Stimulated activated CD4-positive, alpha-beta T cell treated with anti-CD3 and anti-CD28 coated beads, Interleukin-2, amount 100 ng/mL, for 24 hours (primary cell): Measurements from ENCODE around the gene TLL2.
"Not testable (repeated sequence)": the region's sequence is repeated elsewhere in the genome, so short reads cannot be mapped to it uniquely, and the experiment has no call there.

Experiments used
- DNase-seq, 2 donors: peaks; one replicate each; pipeline ENCODE4 v3.0.0-alpha.2; 2020

The TLL2 gene

DNA sequence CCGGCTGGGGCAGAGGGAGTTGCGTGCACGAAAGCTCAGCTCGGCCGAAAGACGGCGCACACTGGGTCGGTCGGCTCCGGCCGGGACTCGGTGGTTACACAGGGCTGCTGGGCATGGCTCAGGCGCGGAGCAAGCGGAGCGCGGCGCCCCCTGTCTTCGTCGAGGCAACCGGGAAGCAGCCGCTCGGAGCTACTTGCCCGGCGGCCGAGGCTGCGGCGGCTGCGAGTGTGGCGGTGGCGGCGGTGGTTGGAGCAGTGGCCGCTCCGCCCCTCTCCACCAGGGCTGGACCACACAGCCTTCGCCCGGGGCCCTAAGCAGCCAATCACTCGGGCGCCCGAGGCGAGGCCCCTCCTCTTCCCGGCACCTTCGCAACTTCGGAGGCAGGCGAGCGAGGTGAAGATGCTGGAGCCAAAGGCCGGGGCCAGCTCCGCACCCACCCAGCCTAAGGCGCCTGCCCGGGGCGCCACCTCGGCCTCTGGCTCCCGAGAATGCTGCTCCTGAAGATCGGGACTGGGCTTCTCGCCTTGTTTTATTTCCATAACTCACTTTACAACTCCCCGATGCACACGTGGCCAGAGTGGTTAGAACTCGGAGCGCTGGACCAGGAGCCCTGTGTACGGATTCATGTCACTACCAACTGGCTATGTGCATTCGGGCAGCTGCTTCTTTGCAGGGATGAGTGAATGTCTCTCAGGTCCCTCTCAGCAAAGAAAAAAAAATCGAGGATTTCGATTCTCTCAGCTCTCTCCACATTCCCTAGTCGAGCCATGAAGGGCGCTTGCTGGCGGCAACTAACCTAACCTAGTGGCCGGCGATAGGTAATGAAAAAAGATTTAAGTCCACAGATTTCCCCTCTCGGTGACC, at the start of gene TLL2:
TLL2 (minus strand) TSS at position 229 of the 864 bp plus-strand sequence. CDS start 241 bp downstream, outside the sequence.
- peak; percentile 53 to 75 for DNase-seq

DNA sequence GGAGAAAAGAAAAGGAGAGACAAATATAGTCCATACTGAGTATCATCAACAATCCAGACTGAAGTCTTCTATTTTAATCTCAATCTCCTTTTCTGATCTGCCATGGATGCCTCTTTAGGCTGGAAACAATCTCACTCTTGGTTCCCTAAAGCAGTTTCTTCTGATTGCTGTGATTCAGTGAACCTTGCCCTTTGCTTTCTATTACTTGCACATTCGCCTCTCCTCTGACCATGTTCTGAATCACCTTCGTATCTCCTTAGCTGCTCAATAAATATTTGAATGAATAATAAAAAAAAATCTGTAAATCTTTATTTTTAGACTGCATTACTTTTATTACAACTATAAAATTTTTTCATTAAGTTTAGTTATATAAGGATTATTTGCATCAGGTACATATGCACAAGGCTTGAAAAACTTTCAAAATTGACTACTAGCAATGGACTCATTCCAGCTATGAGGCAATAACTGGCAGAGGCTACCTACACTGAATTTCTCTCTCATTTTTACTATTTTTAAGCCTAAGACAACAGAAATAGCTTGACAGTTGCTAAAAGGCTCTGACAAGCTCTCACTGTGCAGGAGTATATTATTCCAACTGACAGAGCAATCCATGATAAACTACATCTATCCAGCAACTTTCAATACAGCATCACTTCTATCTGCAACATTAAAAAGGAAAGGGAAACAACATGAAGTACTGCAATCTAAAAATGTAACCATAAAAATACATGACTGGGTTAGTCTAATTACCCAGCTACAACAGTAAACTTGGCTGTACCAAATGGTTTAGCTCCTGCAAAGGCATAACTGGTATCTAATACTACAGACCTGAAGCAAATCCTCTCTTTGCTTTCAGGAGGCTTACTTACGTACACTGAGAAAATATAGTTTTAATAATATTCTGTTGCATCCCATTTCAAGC, 47.5 kb upstream of the TLL2 start:
- DNase-seq: no peak

DNA sequence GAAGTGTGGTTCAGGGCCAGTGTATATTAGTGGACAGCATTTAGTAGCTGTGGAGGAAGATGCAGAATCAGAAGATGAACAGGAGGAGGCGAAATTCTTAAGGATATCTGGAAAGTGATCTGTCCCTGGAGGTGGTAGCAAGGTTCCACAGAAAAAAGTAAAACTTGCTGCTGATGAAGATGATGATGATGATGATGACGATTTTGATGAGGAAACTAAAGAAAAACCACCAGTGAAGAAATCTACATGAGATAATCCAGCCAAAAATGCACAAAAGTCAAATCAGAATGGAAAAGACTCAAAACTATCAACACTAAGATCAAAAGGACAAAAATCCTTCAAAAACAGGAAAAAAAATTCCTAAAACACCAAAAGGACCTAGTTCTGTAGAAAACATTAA, 46.8 kb upstream of the TLL2 start:
- no peak for DNase-seq

DNA sequence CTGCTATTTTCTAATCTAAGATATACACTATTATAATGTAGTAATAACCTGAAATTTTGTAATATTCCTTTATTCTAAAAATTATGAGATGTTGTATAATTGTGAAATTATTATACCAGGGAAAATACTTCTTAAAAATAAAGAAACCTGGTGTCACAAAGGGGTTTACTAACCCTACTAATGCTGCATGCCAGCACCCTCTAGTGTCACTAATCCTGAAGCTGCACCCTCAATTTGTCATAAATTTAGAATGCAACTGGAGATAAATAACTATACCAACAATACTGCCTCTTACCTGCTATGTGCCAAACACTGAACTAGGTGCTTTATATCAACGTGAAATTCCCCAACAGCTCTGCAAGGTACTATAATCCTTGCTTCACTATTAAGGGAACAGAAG, 42.3 kb upstream of the TLL2 start:
- no peak for DNase-seq

DNA sequence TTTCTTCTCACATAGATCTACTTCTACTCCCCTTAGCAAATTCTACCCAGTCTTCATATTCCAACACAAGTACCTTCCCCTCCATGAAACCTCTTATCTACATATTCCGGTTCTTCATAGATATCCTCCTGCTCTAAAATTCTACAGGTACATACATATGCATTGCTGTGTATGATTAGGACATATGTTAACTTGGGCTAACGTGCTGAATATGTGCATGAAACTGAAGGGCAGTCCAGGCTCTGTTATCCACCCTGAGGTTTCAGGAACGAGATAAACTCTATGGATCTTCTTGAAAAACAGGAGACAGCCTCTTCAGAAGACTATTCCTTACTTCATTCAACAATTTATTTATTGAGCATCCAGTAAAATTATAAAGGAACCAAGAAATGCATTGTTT, 41.6 kb upstream of the TLL2 start:
- DNase-seq: no peak

DNA sequence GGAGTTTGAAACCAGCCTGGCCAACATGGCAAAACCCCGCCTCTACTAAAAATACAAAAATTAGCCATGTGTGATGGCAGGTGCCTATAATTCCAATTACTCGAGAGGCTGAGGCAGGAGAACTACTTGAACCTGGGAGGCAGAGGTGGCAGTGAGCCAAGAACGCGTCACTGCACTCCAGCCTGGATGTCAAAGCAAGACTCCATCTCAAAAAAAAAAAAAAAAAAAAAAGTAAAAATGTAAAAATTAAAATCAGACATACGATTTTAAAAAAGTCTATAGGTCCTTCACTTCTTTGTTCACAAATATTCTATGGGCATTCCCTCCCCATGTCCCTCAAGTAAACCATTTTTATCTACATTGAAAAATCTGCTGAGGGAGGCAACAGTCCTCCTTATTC, 34.9 kb upstream of the TLL2 start:
- no peak for DNase-seq

DNA sequence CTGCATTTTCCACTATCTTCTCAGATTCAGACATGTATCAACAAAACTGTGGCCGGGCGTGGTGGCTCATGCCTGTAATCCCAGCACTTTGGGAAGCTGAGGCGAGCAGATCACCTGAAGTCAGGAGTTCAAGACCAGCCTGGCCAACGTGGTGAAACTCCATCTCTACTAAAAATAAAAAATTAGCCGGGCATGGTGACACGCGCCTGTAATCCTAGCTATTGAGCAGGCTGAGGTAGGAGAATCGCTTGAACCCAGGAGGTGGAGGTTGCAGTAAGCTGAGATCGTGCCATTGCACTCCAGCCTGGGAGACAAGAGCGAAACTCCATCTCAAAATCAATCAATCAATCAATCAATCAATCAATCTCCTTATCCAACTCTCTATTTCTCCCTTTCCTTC, 31.8 kb upstream of the TLL2 start:
- not testable (repeated sequence) for DNase-seq

DNA sequence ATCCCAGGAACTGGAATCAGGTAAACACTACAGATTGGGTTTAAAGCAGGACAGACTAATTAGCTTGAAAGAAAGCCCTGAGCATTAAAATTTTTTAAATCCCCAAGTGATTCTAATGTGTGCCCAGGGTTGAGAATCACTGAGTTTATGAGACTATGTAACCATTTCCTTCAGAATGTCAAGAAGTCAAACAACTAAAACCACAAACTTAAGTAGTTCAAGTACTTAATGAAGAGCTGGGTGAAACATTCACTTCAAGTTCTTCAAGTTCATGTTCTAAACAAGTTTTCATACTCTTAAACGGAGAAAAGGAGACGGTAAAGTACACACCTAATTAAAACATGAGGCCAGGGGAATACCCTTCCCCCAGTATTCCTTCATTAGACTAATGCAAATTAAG, 28.2 kb upstream of the TLL2 start:
- DNase-seq: no peak

DNA sequence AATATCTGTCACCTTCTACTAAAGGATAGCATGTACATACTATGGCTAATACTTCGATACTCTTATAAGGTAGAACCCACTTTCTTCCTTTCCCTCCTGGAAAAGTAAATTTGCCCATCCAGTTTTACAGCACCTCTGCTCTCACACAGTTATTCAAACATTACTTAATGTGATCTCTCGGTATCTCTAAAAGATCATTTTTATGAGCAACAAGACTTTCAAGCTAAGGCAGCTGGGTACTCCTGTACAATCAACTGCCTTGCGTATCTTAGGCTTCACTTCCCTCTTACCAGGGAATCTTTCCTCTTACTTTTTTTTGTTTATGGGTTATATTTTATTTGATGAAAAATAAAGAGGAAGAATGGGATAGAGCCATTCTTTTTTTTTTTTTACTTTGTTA, 26.5 kb upstream of the TLL2 start:
- DNase-seq: no peak

DNA sequence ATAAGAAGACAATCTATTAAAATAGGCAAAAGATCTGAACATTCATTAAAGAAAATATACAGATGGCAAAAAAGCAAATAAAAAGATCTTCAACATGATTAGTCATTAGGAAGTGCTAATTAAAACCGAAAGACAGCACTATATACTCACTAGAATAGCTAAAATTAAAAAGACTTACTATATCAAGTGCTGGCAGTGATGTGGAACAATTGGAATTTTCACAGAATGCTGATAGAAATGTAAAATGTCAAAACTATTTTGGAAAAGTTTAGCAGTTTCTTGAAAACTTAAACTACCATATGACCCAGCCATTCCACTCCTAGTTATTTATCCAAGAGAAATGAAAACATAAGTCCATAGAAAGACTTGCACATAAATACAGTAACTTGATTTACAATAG, 25.0 kb upstream of the TLL2 start:
- no peak for DNase-seq

DNA sequence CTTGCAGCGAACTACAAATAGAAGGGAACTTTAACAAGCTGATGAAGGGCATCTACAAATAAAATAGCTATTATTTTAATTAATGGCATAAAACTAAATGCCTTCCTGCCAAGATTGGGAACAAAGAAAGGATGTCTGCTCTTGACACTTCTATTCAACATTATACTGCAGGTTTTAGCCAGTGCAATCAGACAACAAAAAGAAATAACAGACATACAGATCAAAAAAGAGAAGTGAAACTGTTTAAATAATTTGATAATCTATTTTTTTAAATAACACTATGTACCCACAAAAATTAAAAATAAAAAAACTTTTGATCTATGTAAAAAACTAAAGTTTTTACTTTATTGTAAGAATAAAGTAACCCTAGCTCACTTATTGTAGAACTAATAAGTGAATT, 22.4 kb upstream of the TLL2 start:
- no peak for DNase-seq

DNA sequence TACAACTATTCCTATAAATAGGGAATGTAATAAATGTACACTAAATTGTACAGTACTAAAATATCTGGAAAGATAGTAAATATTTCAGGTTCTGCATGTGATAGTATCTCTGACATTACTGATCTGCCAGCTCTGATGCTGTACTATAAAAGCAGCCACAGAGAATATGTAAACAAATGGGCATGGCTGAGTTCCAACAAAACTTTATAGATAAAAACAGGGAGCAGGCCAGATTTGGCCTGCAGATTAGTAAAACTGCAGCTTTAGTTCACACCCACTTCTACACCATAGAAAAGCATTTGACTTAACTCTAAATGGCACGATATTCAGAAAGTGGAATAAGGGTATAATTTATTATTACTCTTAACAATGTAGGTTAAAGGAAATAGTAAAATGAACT, 18.8 kb upstream of the TLL2 start:
- DNase-seq: no peak

DNA sequence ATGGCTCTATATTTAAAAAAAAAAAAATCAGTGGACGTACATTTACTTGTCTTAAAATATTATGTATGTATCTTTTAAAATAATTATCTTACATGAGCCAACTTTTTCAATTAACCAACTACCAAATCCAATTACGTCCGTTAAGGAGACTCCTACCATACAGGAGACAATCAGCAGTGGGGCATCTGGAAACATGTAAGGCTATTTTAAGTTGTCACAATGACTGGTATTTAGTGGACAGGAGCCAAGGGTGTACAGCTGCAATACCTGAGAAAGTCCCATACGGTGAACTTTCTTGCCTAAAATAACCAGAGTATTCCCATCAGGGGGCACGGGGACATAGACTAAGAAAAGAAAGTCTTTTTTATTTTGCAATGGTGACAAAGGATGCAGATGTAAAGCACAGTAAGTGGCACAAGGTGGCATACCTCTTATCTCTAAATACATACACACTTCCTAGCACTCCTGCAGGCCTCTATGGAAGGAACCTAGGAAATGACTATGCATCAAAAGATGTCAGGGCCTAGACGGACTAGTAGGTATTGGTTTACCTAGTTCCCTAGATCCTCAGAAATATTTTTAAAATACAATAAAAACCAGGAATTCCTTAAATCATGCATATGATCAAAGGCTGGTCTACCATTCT, 16.0 kb upstream of the TLL2 start:
- no peak for DNase-seq

DNA sequence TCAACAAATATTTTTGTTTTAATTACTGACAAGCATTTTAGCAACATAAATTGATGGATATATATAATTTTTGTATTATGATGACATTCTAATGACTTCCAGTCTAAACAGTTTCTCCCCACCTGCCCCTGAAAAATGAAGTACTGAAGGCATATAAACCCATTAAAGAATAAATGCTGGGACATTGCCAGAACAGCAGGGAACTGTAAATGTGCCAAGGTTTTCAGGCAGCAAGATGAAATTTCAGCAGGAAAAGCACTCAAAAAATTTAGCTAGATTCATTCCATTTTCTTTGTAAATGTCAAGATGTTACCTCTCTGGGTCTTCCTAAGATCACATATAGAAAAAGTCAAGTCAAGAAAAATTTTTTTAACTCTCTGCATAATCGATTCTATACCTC, 11.0 kb upstream of the TLL2 start:
- no peak for DNase-seq

DNA sequence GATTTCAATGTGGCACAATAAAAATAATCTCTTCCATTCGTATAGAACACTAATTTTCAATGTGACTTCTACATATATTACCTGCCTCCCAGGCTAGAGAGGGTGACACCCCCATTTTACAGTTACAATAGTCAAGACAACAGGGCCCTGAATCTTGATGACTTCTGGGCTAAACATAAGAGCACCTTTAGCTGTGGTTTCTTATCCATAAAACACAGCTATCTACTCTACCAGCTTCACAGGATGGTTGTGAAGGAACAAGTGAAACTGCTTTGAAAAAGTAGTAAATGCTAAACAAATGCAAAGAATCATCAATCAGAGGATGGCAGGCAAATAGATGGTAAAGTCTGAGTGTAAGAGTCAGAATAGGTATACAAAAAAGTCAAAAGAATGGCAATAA, 3.6 kb upstream of the TLL2 start:
- DNase-seq: no peak

DNA sequence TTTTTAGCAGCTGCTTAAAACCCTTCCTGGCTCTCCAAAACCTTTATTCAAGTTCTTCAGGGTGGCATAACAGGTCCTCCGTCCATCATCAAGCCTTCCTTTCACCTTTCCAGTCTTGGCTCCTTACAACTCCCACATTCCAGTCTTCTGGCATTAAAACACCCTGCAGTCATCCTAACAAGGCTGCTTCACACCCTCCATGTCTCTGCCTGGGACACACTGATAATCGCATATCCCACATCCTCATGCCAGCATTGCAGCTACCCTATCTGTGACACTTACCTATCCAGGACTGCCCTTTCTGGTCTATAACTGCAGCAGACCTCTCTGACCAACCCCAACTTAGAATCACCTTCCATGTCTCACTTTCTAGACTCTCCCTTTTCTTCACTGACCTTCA, 2.6 kb upstream of the TLL2 start:
- DNase-seq: no peak

DNA sequence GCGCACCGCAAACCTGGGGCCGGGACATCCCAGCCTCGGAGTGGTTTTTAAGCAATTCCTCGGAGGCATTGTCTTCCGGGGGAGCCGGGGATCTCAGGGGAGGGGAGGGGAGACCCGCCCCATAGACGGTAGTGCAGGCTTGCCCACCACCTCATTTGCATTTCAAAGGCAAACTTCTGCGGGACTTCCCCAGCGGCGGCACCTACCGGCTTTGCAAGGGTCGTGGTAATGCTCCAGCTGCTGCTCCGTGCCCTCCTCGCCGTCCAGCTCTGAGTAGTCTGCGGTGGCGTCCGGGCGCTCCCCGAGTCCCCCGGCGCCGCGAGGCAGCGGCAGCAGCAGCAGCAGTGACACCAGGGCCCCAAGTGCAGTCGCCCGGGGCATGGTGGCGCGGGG, 425 bp downstream of the TLL2 start:
- DNase-seq: no peak

DNA sequence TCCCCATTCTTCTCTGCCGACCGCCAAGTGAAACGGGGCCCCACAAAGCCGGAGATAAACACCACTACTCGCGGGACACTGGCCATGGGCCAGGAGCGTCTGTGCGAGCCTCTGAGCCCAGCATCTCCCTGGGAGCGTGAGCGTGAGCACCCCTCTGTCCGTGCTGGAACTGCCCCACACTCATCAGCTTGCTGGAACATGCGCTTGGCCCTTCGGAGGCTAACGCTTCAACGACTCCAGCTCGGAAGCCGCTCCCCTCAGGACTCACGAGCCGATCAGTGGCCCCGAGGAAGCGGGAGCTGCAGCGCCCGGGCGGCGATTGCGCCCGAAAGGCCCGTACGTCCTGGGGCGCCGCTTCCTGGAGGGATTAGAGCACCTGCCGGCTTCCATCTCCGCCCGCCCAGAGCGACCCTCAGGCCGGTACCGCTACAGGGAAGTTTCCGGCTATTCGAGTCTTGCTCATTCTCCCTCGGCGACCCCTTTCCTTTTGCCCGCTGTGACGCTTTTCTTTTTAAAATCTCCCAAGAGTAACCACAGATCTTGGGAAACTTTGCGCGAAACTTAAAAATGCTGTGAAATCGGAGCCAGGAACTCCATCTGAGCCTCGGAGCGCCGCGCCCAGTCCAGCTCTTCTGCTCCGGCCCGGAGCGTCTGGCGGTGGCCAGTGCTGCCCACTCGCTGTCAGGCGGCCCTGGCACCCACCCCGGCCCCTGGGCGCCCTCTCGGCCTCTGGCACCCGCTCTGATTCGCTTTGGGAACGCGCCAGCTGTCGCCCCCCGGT, 1.0 kb downstream of the TLL2 start:
- DNase-seq: peak in 1 of 2 donors; percentile 31

DNA sequence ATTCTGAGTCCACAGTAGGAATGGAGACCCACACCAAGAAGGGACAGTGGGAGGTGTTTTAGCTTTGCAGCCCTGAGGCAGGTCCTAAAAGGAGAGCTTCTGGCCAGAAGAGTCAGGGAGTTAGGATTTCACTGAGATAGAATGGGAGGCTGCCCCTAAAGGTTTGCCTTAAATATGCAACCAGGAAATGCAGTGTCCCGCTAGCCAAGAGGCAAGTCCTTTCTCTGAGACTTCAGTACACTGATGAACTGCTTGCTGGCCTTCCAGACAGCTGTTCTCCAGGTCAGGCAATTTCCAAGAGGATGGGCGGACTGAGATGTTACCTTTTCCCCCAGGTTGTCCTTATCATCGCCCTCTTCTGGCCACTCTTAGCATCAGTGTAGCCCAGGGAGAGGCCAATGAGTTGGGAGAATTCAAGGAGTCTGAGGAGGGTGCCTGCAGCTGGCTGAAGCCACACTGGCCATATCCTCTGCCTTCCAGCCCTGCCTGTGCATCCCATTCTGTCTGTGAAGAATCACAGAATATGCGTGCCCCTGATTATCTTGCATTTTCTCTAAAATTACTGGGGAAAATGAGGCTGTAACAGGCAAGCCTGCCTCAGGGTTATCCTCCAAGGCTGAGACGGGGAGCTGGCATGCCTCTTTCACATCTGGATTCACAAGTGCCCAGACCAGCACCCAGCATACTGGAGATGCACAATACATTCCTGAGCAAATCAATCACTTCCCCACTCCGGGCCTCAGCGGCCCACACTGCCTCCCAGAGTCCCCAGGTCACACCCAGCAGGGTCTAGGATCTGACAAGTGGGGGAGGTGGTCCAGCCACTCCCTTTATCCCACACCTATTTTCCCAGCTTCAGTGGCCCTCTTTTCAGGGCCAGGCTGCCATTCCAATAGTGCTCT, 2.4 kb downstream of the TLL2 start:
- DNase-seq: peak; percentile 20 to 24

DNA sequence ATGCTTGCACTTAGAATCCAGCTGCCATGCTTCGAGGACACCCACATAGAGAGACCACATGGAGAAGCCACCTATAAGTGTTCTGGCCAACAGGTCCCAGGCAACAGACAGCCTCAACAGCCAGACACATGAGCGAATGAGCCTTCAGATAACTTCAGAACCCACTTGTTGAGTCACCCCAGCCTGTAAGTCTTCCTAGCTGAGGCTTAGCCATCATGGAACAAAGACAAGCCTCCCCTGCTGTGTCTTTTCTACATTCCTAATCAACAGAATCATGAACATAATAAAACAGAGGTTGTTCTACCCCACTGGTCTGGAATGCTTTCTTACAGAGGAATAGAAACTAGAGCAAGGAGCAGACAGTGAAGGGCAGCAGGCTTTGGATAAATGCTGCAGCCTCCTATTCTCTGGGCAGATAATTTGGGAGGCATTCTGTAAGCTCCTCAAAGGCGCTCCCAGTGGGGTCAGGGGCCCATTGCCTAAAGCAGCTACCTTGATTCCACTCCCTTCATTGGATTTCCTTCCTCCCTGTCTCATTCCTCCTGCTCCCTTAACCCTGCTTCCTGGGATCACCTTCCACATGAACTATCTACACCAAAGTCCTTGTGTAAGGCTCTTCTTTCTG, 4.6 kb downstream of the TLL2 start:
- DNase-seq: no peak

DNA sequence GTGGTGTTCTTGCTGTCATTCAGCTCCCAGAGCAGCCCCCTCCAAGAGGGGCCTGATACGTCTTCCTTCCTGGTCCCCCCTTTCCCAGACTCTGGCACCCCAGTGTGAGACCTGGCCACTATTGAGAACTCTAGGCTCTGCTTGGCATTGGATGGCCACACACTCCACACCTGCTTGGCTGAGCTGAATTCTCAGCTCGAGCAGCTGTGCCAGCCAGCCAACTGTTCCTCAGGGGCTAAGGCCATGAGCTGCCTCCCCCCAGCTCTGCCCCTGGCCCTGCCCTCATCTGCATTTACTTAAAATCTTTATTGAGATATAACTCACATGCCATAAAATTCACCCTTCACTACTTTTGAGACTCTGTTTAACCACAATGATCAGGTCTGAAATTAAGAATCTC, 6.7 kb downstream of the TLL2 start:
- DNase-seq: no peak
